Hepatocyte (in vitro differentiated cells): Measurements from ENCODE around the gene KIAA1210.

Source experiments
- EZH2 ChIP-seq: fragments of 200-600 bp; sonication (generic); IDR thresholded peaks from 2 replicates; pipeline ENCODE4 v1.6.1; 2016; ENCODE audit warnings: antibody characterized with exemption, mild to moderate bottlenecking, borderline replicate concordance
- TF ChIP-seq, protein P1 (sequence below): fragments of 200-600 bp; sonication (generic); IDR thresholded peaks from 2 replicates; pipeline ENCODE4 v1.5.1; 2016; ENCODE audit warnings: antibody characterized with exemption, mild to moderate bottlenecking; ENCODE audit not compliant: poor library complexity

DNA sequence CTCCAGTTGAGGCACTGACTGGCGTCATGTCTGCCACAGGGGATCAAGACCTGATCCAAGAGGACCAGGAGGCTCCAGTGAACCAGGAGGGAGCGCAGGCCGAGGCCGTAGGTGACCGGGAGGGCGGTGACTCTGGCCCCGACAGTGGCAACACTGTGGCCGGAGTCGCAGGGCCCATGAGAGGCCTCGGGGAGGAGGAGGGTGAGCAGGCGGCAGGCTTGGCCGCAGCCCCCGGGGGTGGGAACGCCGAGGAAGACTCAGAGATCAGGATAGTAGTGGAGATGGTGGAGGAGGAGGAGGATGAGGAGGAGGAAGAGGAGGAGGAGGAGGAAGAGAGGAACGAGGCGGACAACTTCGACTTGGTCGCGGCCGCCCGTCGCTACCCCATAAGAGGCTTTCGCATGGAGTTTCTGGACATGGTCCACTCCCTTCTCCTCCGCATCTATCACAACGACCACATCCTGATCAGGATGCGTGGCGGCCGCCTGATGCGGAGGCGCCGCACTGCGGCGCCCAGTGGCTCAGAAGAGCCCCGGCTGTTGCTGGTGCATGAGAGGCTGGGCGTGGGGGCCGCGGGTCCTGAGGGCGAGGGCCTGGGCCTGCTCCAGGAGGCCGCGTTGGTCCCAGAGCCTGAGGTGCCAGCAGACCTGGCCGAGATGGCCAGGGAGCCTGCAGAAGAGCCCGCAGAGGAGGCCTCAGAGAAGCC, 54.3 kb downstream of the KIAA1210 start:
- TF ChIP-seq, protein P1, sequence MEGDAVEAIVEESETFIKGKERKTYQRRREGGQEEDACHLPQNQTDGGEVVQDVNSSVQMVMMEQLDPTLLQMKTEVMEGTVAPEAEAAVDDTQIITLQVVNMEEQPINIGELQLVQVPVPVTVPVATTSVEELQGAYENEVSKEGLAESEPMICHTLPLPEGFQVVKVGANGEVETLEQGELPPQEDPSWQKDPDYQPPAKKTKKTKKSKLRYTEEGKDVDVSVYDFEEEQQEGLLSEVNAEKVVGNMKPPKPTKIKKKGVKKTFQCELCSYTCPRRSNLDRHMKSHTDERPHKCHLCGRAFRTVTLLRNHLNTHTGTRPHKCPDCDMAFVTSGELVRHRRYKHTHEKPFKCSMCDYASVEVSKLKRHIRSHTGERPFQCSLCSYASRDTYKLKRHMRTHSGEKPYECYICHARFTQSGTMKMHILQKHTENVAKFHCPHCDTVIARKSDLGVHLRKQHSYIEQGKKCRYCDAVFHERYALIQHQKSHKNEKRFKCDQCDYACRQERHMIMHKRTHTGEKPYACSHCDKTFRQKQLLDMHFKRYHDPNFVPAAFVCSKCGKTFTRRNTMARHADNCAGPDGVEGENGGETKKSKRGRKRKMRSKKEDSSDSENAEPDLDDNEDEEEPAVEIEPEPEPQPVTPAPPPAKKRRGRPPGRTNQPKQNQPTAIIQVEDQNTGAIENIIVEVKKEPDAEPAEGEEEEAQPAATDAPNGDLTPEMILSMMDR: no peak
- no peak for TF ChIP-seq EZH2
